GM12878 (cell line): Measurements from ENCODE around the gene DIABLO. TPM values are rescaled to one million over a fixed set of nuclear protein-coding genes. Genes with fewer than 3 reads are reported as not detected.
A peak's percentile ranks its signal among the peaks of the same experiment; 100 is the strongest.

Experiments
- CBX5 ChIP-seq: sonication (generic); IDR thresholded peaks from 2 replicates; pipeline ENCODE4 v1.6.1; 2016; ENCODE audit warnings: low read depth, moderate library complexity, mild to moderate bottlenecking, inconsistent platforms
- CHD2 ChIP-seq: IDR thresholded peaks from 2 replicates; pipeline ENCODE4 v1.6.1; 2011; ENCODE audit warnings: low read depth, low read length, improper control_type of control experiment, borderline replicate concordance
- CHD4 ChIP-seq: fragments of 200-600 bp; sonication (generic); IDR thresholded peaks from 2 replicates; pipeline ENCODE4 v1.6.1; 2016; ENCODE audit warnings: mild to moderate bottlenecking
- GATAD2B ChIP-seq: fragments of 450-650 bp; conservative IDR thresholded peaks from 2 replicates; pipeline ENCODE4 v1.6.1; 2017; ENCODE audit warnings: low read depth, mild to moderate bottlenecking, moderate library complexity
- JUNB ChIP-seq: IDR thresholded peaks from 2 replicates; pipeline ENCODE4 v1.6.1; 2016; ENCODE audit warnings: antibody characterized with exemption, mild to moderate bottlenecking
- MEF2A ChIP-seq: IDR thresholded peaks from 2 replicates; pipeline ENCODE4 v1.6.1; 2011; ENCODE audit warnings: low read depth, mild to moderate bottlenecking, low read length, moderate library complexity; ENCODE audit not compliant: insufficient read depth
- MTA2 ChIP-seq: fragments of 450-650 bp; IDR thresholded peaks from 2 replicates; pipeline ENCODE4 v1.6.1; 2016; ENCODE audit warnings: low read depth, mild to moderate bottlenecking, moderate library complexity
- MXI1 ChIP-seq: fragments of 150-350 bp; IDR thresholded peaks from 2 replicates; pipeline ENCODE4 v1.6.1; 2011; ENCODE audit warnings: low read depth, mild to moderate bottlenecking, inconsistent platforms, low read length, improper control_type of control experiment
- MYC ChIP-seq: IDR thresholded peaks from 2 replicates; pipeline ENCODE4 v1.6.1; 2011; ENCODE audit warnings: mild to moderate bottlenecking, low read length, moderate library complexity, inconsistent platforms; ENCODE audit not compliant: insufficient read depth, insufficient replicate concordance, insufficient read length, severe bottlenecking
- RAD21 ChIP-seq: IDR thresholded peaks from 2 replicates; pipeline ENCODE4 v1.6.1; 2011; ENCODE audit warnings: mild to moderate bottlenecking, low read depth, low read length, moderate library complexity; ENCODE audit not compliant: insufficient read depth
- SMAD1 ChIP-seq: fragments of 450-650 bp; IDR thresholded peaks from 2 replicates; pipeline ENCODE4 v1.6.1; 2018; ENCODE audit warnings: mild to moderate bottlenecking, low read depth; ENCODE audit not compliant: partially characterized antibody
- ZNF384 ChIP-seq: IDR thresholded peaks from 2 replicates; pipeline ENCODE4 v1.6.1; 2012; ENCODE audit warnings: low read depth, mild to moderate bottlenecking, low read length, improper control_type of control experiment, borderline replicate concordance
- ZNF622 ChIP-seq: fragments of 450-650 bp; IDR thresholded peaks from 2 replicates; pipeline ENCODE4 v1.6.1; 2017; ENCODE audit warnings: mild to moderate bottlenecking, inconsistent platforms
- ZSCAN29 ChIP-seq: fragments of 450-650 bp; IDR thresholded peaks from 2 replicates; pipeline ENCODE4 v1.6.1; 2017; ENCODE audit warnings: mild to moderate bottlenecking, moderate library complexity
- polyA plus RNA-seq, 11 experiments: library from polyadenylated mRNA; depleted of rRNA in 4 of 11; unstranded in 6 of 11; stranded (reverse) in 5 of 11; fragments of >200 nt; fragmentation: Nextera tagmentation in 4 of 11; fragmentation: Illumina TruSeq in 1 of 11; extraction: Ambion mirVana in 4 of 11; extraction: Trizol in 1 of 11; gene quantifications; 1 replicate in 1 of 11; 2 replicates in 10 of 11; pipeline versions ENCODE4 v1.2.1 to v1.2.3, GENCODE V29; 2011 to 2016; ENCODE audit warnings: inconsistent platforms in 2 of 11, missing spikeins in 2 of 11, low read depth in 1 of 11
- total RNA-seq, 4 experiments: library from RNA; depleted of rRNA in 3 of 4; stranded (reverse); fragments of >200 nt in 3 of 4; fragmentation: Illumina TruSeq in 1 of 4; extraction: Trizol in 1 of 4; gene quantifications; 2 replicates each; pipeline versions ENCODE4 v1.2.1 to v1.2.3, GENCODE V29; 2013 to 2021
- TF ChIP-seq, protein P1 (sequence below): fragments of 450-650 bp; IDR thresholded peaks from 2 replicates; pipeline ENCODE4 v1.6.1; 2017; ENCODE audit warnings: mild to moderate bottlenecking, moderate library complexity
- TF ChIP-seq, protein P2 (sequence below): fragments of 450-650 bp; formaldehyde crosslinking; IDR thresholded peaks from 2 replicates; pipeline ENCODE4 v1.4.0; 2022; ENCODE audit warnings: mild to moderate bottlenecking, moderate library complexity
- TF ChIP-seq, protein P3 (sequence below): IDR thresholded peaks from 2 replicates; pipeline ENCODE4 v1.6.1; 2012; ENCODE audit warnings: low read depth, low read length, improper control_type of control experiment
- TF ChIP-seq, protein P4 (sequence below): fragments of 450-650 bp; IDR thresholded peaks from 2 replicates; pipeline ENCODE4 v1.6.1; 2016; ENCODE audit warnings: mild to moderate bottlenecking
- TF ChIP-seq, protein P5 (sequence below): fragments of 450-650 bp; conservative IDR thresholded peaks from 2 replicates; pipeline ENCODE4 v1.6.1; 2017; ENCODE audit warnings: mild to moderate bottlenecking, moderate library complexity

Gene DIABLO
- total and polyA plus RNA-seq, 10 of the 15 experiments (the other 5 are each of a cell fraction or from before 2014, with no cell fraction given): 18.3 to 69.9 (median 46.2) TPM

DNA sequence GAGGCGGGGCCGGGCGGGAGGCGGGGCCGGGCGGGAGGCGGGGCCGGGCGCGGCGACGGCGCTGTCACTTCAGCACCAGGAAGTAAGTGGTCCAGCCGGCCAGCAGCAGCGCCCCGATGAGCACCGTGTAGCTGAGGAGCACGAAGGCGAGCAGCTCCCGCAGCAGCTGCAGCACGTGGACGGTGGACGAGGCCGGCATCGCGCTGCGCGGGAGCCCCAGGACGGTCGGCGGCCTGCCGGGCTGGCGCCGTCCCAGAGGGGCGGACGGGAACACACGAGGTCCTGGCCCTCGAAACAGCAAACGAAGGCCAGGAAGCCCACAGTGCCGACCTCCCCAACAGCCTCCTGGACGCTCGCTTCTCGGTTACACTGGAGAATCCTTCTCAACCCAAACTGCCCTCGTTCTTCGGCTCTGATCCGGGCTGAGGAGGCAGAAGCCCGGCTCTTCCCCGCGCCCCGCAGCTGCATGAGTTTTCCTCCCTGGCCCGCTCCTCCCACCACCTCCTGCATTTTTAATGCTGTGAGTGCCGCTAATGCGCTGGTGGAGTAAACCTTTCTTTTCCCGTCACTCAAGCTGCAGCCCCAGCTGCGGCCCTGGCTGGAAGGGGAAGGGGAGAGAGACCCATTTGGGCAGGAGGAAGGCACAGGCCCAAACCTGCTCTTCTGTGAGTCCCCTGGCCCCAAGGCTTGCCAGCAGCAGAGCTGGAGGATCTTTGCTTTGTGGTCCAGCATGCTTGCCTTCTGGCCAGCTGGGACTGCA lies 694 bp upstream of the DIABLO start (continued):
- no peak for TF ChIP-seq CBX5
- no peak for TF ChIP-seq MEF2A
- no peak for TF ChIP-seq ZNF622
- 0 out of 2 replicates have a peak, but pooled peaks have one; percentile 47 for TF ChIP-seq GATAD2B
- TF ChIP-seq, protein P1, sequence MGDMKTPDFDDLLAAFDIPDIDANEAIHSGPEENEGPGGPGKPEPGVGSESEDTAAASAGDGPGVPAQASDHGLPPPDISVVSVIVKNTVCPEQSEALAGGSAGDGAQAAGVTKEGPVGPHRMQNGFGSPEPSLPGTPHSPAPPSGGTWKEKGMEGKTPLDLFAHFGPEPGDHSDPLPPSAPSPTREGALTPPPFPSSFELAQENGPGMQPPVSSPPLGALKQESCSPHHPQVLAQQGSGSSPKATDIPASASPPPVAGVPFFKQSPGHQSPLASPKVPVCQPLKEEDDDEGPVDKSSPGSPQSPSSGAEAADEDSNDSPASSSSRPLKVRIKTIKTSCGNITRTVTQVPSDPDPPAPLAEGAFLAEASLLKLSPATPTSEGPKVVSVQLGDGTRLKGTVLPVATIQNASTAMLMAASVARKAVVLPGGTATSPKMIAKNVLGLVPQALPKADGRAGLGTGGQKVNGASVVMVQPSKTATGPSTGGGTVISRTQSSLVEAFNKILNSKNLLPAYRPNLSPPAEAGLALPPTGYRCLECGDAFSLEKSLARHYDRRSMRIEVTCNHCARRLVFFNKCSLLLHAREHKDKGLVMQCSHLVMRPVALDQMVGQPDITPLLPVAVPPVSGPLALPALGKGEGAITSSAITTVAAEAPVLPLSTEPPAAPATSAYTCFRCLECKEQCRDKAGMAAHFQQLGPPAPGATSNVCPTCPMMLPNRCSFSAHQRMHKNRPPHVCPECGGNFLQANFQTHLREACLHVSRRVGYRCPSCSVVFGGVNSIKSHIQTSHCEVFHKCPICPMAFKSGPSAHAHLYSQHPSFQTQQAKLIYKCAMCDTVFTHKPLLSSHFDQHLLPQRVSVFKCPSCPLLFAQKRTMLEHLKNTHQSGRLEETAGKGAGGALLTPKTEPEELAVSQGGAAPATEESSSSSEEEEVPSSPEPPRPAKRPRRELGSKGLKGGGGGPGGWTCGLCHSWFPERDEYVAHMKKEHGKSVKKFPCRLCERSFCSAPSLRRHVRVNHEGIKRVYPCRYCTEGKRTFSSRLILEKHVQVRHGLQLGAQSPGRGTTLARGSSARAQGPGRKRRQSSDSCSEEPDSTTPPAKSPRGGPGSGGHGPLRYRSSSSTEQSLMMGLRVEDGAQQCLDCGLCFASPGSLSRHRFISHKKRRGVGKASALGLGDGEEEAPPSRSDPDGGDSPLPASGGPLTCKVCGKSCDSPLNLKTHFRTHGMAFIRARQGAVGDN: peak; percentile 90
- TF ChIP-seq ZNF384: no peak
- no peak for TF ChIP-seq MTA2
- peak; percentile 95 for TF ChIP-seq MXI1
- TF ChIP-seq CHD4: no peak
- TF ChIP-seq, protein P2, sequence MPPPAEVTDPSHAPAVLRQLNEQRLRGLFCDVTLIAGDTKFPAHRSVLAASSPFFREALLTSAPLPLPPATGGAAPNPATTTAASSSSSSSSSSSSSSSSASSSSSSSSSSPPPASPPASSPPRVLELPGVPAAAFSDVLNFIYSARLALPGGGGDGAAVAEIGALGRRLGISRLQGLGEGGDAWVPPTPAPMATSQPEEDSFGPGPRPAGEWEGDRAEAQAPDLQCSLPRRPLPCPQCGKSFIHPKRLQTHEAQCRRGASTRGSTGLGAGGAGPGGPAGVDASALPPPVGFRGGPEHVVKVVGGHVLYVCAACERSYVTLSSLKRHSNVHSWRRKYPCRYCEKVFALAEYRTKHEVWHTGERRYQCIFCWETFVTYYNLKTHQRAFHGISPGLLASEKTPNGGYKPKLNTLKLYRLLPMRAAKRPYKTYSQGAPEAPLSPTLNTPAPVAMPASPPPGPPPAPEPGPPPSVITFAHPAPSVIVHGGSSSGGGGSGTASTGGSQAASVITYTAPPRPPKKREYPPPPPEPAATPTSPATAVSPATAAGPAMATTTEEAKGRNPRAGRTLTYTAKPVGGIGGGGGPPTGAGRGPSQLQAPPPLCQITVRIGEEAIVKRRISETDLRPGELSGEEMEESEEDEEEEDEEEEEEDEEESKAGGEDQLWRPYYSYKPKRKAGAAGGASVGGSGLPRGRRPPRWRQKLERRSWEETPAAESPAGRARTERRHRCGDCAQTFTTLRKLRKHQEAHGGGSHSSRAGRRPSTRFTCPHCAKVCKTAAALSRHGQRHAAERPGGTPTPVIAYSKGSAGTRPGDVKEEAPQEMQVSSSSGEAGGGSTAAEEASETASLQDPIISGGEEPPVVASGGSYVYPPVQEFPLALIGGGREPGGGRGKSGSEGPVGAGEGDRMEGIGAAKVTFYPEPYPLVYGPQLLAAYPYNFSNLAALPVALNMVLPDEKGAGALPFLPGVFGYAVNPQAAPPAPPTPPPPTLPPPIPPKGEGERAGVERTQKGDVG (CRISPR knock-in tag): no peak
- no peak for TF ChIP-seq JUNB
- peak; percentile 62 for TF ChIP-seq MYC
- no peak for TF ChIP-seq SMAD1
- TF ChIP-seq, protein P3, sequence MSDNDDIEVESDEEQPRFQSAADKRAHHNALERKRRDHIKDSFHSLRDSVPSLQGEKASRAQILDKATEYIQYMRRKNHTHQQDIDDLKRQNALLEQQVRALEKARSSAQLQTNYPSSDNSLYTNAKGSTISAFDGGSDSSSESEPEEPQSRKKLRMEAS: peak; percentile 92
- TF ChIP-seq, protein P4, sequence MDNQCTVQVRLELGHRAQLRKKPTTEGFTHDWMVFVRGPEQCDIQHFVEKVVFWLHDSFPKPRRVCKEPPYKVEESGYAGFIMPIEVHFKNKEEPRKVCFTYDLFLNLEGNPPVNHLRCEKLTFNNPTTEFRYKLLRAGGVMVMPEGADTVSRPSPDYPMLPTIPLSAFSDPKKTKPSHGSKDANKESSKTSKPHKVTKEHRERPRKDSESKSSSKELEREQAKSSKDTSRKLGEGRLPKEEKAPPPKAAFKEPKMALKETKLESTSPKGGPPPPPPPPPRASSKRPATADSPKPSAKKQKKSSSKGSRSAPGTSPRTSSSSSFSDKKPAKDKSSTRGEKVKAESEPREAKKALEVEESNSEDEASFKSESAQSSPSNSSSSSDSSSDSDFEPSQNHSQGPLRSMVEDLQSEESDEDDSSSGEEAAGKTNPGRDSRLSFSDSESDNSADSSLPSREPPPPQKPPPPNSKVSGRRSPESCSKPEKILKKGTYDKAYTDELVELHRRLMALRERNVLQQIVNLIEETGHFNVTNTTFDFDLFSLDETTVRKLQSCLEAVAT: no peak
- TF ChIP-seq, protein P5, sequence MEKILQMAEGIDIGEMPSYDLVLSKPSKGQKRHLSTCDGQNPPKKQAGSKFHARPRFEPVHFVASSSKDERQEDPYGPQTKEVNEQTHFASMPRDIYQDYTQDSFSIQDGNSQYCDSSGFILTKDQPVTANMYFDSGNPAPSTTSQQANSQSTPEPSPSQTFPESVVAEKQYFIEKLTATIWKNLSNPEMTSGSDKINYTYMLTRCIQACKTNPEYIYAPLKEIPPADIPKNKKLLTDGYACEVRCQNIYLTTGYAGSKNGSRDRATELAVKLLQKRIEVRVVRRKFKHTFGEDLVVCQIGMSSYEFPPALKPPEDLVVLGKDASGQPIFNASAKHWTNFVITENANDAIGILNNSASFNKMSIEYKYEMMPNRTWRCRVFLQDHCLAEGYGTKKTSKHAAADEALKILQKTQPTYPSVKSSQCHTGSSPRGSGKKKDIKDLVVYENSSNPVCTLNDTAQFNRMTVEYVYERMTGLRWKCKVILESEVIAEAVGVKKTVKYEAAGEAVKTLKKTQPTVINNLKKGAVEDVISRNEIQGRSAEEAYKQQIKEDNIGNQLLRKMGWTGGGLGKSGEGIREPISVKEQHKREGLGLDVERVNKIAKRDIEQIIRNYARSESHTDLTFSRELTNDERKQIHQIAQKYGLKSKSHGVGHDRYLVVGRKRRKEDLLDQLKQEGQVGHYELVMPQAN: peak; percentile 92
- no peak for TF ChIP-seq ZSCAN29
- TF ChIP-seq RAD21: no peak
- TF ChIP-seq CHD2: no peak
